IPS-18c (cell line): ENCODE measurements around the gene ZMYND15.
A peak's percentile ranks its signal among the peaks of the same experiment; 100 is the strongest.
"Not testable (repeated sequence)": the region's sequence is repeated elsewhere in the genome, so short reads cannot be mapped to it uniquely, and the experiment has no call there.

ENCODE experiments used
- H3K4me3 ChIP-seq: 2 replicates; pipeline ENCODE4 v1.7.0; 2013; ENCODE audit warnings: low read depth, mild to moderate bottlenecking, low read length, moderate library complexity; ENCODE audit not compliant: insufficient read depth
- H3K9me3 ChIP-seq: one replicate; pipeline ENCODE4 v1.6.1; 2013; ENCODE audit warnings: mild to moderate bottlenecking, low read length, moderate library complexity; ENCODE audit not compliant: control insufficient read depth, insufficient read depth

Gene ZMYND15, protein sequence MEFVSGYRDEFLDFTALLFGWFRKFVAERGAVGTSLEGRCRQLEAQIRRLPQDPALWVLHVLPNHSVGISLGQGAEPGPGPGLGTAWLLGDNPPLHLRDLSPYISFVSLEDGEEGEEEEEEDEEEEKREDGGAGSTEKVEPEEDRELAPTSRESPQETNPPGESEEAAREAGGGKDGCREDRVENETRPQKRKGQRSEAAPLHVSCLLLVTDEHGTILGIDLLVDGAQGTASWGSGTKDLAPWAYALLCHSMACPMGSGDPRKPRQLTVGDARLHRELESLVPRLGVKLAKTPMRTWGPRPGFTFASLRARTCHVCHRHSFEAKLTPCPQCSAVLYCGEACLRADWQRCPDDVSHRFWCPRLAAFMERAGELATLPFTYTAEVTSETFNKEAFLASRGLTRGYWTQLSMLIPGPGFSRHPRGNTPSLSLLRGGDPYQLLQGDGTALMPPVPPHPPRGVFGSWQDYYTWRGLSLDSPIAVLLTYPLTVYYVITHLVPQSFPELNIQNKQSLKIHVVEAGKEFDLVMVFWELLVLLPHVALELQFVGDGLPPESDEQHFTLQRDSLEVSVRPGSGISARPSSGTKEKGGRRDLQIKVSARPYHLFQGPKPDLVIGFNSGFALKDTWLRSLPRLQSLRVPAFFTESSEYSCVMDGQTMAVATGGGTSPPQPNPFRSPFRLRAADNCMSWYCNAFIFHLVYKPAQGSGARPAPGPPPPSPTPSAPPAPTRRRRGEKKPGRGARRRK

DNA sequence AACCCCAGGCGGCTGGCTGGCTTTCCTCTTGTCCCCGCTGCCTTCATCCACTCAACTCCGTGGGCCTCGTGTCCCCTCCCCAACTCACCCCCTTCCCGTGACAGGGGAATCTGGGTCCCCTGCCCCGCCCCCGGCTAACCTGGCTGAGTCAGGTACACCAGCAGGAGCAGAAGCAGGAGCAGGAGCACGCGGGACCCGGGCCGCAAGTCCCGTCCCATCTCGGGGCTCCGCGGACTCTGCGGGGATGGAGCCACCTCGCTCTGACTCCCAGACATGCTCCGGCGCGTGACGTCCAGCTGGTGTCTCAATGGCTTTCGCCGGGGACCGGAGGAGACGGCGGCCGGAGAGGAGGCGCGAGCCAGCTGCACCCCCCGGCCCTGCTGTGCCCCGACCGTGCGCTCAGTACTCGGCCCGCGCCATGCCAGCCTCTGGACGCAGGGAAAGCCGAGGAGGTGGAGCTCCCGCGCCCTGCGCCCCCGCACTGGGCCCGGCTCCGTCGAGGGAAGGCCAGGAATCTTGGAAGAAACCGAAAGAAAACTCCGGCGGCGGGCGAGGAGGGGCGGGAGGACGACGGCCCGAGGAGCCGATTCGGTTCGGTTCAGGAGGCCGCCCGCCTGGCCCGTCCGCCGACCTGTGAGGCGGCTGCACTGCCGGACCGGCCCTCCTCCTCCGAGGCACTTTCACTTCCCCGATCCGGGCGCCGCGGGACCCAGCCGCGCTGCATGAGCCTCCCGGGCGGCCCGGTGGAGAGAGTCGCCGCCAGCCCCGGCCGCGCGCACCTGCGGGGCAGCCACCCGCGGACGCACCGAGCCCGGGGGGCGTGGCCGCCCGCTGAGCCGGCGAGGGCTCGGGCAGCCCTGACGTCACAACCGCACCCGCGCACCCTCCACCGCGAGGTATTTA is at the start of gene ZMYND15, which contains the start of gene CXCL16:
Gene ZMYND15 (plus strand): TSS at position 712 of the 903 bp plus-strand sequence. CDS start 716 bp downstream, outside the sequence.
Gene CXCL16 (minus strand): TSS at position 807 of the 903 bp plus-strand sequence. CDS start 589 bp downstream, at position 218.
- Histone ChIP-seq H3K9me3 (peaks cover 2% of the 10 kb centered on the region), H3K4me3 (peak within 1 kb of the TSS; percentile 67)

DNA sequence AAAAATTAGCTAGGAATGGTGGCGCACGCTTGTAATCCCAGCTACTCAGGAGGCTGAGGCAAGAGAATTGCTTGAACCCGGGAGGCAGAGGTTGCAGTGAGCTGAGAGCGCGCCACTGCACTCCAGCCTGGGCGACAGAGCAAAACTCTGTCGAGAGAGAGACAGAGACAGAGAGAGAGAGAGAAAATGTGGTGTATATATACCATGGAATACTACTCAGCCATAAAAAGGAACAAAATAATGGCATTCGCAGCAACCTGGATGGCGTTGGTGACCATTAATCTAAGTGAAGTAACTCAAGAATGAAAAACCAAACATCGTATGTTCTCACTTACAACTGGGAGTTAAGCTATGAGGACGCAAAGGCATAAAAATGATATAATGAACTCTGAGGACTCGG is 49.8 kb upstream of the ZMYND15 start:
- not testable (repeated sequence) for H3K4me3 ChIP-seq

DNA sequence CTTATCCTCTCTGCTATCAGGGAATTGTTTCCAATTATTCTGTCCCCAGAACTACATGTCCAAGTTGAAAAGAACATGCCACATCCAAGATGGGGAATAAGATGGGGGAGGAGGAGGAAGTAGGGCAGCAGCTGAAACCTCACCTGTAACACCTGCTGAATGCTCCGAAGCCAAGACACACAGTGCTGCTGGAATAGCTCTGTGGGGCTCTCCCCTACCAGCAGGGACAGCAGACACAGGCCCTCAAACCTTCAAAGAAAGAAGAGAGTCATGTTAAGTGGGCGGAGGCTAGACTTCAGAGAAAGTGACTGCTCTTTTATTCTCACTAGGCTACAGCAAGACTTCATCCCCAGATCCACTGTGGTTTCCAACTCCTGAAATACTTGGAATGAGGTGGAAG is 48.9 kb upstream of the ZMYND15 start:
- Histone ChIP-seq H3K4me3 (no peak overlapping the region), H3K9me3 (peaks cover 2% of the 10 kb centered on the region)

More for the DNA sequence above, 49.8 kb upstream of the ZMYND15 start:
- not testable (repeated sequence) for H3K9me3 ChIP-seq

DNA sequence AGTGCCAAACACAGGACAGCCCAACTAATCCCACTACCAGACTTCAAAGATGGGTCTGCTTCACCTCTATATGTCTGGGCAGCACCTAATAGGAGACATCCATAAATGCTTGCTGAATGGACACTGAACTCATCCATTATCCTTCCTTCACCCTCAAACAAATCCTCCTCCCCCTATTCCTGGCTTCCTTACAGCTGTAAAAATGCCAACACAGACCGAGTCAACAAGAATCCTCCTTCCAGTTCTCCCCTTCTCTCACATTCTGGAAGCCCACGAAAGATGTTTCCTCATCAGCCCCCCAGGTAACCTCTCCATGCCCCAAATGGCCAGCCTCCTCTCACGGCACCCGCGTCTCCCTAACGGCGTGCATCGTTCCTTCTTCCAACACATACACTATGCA is 47.9 kb upstream of the ZMYND15 start:
- H3K4me3 ChIP-seq, result no peak overlapping the region
- peaks cover 2% of the 10 kb centered on the region for H3K9me3 ChIP-seq

DNA sequence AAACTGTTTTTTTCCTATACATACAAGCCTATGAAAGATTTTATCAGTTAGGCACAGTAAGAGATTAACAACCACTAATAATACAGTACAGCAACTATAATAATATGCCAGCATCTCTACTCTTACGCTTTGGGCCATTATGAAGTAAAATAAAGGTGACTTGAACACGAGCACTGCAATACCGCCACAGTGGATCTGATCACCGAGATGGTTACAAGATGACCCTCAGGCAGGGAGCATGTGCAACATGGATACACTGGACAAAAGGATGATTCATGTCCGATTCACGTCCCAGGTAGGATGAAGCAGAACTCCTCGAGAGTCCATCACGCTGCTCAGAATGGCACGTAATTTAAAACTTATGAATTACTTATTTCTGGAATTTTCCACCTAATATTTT is 46.2 kb upstream of the ZMYND15 start:
- no peak overlapping the region for H3K4me3 ChIP-seq
- H3K9me3 ChIP-seq, result peaks cover 2% of the 10 kb centered on the region

DNA sequence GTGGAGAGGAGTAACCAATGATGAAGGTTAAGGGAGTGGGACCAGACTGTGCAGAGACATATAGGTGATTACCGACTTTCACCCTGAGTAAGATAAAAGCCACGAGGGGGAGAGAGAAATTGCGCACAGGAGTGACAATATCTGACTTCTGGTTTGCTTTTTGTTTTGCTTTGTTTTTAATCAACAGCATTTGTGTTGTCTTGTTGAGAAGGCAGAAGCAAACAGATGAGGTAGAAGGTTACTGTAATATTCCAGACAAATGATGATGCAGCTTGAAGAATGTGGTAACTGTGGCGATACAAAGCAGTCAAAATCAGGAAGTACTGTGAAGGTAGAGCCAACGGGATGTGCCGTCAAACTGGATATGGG is 43.2 kb upstream of the ZMYND15 start:
- H3K9me3 ChIP-seq, result no peaks in the 10 kb centered on the region
- no peak overlapping the region for H3K4me3 ChIP-seq

DNA sequence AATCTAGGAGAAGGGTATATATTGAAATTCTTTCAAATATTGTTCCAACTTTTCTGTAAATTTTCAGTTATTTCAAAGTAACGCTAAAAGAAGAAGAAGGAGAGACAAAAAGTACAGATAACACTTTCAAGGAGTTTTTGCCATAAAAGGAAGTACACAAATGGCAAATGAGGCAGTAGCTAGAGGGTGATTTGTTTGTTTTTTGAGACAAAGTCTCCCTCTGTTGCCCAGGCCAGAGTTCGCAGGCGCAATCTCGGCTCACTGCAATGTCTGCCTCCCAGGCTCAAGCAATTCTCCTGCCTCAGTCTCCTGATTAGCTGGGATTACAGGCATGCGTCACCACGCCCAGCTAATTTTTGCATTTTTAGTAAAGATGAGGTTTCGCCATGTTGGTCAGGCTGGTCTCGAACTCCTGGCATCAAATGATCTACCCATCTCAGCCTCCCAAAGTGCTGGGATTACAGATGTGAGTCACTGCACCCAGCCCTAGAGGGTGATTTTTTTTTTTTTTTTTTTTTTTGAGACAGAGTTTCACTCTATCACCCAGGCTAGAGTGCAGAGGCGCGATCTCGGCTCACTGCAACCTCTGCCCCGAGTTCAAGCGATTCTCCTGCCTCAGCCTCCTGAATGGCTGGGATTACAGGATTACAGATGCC is 40.1 kb upstream of the ZMYND15 start:
- not testable (repeated sequence) for H3K4me3 ChIP-seq, H3K9me3 ChIP-seq

DNA sequence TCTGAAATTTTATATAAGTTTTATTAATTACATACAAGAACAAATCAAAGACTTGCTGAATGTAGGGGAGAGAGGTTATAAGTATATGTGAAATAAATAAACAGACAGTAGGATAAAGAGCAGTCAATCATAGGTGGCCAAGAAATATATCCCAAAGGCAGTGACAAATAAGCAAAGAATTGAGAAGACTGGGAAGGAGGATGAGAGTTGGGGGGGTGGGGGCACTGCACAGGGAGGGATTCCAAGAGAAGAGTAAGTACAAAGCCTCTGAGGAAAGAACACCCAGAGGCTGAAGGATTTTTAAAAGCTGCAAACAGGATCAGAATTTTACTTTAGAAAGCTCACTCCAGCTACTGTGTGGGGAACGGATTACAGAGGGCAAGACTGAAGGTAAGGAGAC is 38.5 kb upstream of the ZMYND15 start:
- H3K4me3 ChIP-seq, result no peak overlapping the region
- H3K9me3 ChIP-seq, result no peaks in the 10 kb centered on the region

DNA sequence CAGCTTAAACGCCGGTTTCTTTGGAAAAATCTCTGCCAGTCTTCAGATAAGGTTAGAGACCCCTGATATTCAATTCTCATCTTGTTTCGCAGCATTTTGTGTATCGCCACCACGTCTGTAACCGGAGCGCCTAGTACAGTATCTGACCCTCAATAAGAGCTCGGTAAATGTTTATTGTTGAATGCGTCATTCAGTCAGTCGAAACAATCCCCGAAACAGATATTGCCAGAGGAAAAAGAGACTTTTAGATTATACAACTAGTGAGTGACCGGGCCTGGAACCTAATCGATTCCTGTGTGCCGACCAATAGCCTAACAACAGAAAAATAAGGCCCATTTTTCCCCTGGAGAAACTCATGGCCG is 36.3 kb upstream of the ZMYND15 start:
- peak overlapping the region; percentile 99 for H3K4me3 ChIP-seq
- H3K9me3 ChIP-seq, result no peaks in the 10 kb centered on the region

DNA sequence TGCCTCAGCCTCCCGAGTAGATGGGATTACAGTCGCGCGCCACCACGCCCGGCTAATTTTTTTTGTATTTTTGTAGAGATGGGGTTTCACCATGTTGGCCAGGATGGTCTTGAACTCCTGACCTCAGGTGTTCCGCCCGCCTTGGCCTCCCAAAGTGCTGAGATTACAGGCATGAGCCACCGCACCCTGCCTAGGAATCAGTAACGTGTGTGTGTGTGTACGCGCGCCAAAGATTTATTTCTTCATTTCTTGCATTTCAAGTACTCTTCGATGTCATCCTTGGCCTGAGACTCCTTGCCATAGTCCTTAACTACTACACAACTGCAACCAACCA is 35.1 kb upstream of the ZMYND15 start:
- not testable (repeated sequence) for H3K9me3 ChIP-seq
- peak overlapping the region; percentile 99; the same call in 1 of the 2 replicates for H3K4me3 ChIP-seq

DNA sequence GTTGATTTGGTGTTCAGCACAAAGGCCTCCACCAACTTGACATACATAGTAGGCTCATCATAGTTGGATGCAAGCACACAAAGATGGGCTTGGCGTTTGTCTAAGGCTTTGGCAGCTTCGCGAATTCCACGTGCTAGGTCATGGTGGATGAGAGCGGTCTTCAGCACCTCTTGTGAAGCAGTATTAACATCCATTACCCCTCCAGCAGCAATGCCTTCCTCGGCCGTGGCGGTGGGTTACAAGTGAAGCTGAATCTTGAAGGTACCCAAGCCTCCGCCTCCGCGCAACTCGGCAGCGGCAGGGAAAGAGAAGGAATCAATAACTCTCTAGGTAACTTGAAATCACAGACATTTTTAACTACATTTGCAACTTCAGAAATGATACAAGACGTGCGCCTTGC is 34.6 kb upstream of the ZMYND15 start:
- Histone ChIP-seq H3K9me3 (no peaks in the 10 kb centered on the region), H3K4me3 (no peak overlapping the region)

DNA sequence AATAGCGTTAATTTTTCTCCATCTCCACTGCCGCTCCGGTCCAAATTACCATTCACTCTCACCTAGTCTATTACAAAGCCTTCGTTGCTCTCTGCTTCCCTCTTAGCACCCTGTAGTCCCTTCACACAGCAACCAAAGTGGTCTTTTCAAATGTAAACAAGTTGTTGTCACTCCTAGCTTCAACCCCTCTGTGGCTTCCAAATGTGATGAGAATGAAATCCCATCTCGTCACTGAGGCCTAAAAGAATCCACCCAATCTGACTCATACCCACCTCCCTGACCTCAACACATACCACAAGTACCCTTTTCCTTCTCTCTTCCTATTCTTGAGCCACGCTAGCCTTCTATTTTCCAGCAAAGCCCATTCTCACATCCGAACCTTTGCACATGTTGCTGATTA is 33.5 kb upstream of the ZMYND15 start:
- Histone ChIP-seq H3K4me3 (no peak overlapping the region), H3K9me3 (no peaks in the 10 kb centered on the region)

DNA sequence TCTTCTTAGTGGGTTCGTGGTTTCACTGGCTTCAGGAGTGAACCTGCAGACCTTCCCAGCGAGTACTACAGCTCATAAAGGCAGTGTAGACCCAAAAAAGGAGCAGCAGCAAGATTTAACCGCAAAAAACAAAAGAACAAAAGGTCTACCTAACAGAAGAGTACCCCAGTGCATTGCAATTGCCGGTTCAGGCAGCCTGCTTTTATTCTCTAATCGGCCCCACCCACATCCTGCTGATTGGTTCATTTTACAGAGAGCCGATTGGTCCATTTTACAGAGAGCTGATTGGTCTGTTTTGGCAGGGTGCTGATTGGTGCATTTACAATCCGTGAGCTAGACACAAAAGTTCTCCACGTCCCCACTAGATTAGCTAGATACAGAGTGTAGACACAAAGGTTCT is 31.2 kb upstream of the ZMYND15 start:
- Histone ChIP-seq H3K9me3 (no peaks in the 10 kb centered on the region), H3K4me3 (no peak overlapping the region)

DNA sequence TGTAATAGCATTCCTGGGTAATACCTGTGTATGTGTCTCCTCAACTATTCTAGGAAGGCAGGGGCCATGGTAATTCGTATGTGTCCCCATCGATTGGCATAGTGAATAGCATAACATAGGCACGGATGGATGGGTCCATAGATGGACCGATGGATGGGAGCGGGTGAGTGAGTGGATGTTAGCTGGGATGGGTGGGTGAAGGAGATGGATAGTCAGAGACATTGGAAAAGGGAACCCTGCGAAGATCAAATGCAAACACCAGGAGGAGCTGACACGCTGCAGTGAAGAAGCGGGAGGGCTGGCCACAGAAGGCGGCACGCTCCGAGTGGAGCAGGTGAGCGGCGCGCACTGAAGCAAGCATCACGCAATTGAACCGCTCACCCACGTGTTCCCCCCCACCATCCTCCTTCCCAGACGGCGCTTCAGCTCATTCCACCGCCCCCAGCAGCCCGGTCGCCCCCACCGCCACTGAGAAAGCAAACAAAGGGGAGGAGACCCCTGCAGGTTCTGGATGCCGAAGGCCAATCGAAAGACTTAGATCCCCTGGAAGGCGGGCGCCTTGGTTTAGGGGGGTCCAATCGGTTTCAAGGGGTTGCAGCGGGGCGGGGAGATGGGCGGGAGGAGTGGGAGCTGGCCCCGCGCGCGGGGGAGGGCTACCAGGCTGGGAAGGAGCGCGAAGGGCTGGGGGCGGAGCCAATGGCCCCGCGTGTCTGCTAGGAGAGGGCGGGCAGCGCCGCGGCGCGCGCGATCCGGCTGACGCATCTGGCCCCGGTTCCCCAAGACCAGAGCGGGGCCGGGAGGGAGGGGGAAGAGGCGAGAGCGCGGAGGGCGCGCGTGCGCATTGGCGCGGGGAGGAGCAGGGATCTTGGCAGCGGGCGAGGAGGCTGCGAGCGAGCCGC is 29.6 kb upstream of the ZMYND15 start, which contains the start of gene ARRB2:
Gene ARRB2 (plus strand): TSS at position 839 of the 899 bp plus-strand sequence. CDS start 90 bp downstream, outside the sequence.
- Histone ChIP-seq H3K9me3 (no peaks in the 10 kb centered on the region), H3K4me3 (peak within 1 kb of the TSS; percentile 77)

DNA sequence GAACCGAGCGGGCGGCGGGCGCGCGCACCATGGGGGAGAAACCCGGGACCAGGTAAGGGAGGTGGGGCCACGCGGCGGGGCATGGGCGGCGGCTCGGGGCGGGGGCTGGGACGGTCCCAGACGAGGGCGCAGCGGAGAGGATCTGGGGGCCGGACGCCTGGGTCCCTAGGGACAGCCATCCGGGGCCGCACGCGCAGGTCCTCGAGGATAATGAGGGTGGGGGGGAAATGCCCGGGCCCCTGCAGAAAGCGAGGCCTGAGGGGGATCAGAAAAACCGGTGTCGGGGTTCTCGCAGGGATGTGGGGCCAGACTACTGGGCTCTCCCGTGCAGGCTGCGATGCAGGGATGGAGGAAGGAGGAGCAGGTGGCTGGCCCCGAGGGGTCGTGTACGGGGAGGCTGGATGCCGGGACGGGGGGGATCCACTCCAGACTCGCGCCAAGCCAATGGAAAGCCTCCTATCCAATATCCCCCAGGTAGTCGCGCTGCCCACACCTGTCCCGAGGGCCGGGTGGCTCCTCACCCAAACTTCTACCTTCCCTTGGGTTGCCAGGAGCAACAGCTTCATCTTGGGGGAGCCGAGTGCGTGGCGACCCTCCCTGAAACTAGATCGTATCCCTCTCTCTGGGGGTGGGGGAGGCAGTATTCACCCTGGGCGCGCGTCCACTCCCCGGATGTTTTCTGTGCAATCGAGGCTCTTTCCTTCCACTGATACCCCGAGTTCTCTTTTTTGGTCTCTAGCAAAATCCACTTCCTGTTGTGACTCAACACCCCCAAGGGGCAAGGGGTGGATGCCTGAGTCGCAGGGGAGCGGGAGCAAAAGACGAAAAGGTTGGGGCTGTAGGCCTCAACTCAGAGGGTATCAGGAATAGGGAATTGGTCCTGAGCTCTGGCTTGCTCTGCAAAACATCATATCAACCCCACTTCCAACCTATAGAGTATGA is 28.7 kb upstream of the ZMYND15 start:
- peak overlapping the region; percentile 77 for H3K4me3 ChIP-seq
- no peaks in the 10 kb centered on the region for H3K9me3 ChIP-seq
